ENCODE data around the gene PLB1.

PLB1 gene

GRCh38 chr2:28532399-28532798 lies 36.5 kb downstream of the PLB1 start:
- TF ChIP-seq CTCF (IDR thresholded peaks at IDR 0.05; ENCODE audit: low read length): no peak
- no peak for TF ChIP-seq EZH2 (IDR thresholded peaks at IDR 0.05; ENCODE audit: borderline replicate concordance, low read length)
- no peak overlapping the region for H3K4me2 ChIP-seq (ENCODE audit: low read length)

GRCh38 chr2:28533044-28533680 lies 37.3 kb downstream of the PLB1 start:
- Histone ChIP-seq H3K27me3 (ENCODE audit: insufficient read depth, low read length) (no peaks in the 10 kb centered on the region), H3K9ac (ENCODE audit: low read length) (no peak overlapping the region), H3K79me2 (ENCODE audit: insufficient read depth, low read length) (no peaks in the 10 kb centered on the region), H3K27ac (ENCODE audit: low read depth, low read length, poor library complexity, severe bottlenecking) (no peak overlapping the region), H3K36me3 (ENCODE audit: insufficient read depth, low read length) (no peaks in the 10 kb centered on the region), H3F3A (ENCODE audit: insufficient read depth, low read length) (no peaks in the 10 kb centered on the region), H3K4me1 (ENCODE audit: insufficient read depth, low read length, severe bottlenecking) (no peaks in the 10 kb centered on the region), H3K4me3 (ENCODE audit: low read depth, low read length, poor library complexity, severe bottlenecking) (no peak overlapping the region), H4K20me1 (ENCODE audit: insufficient read depth, low read length) (no peaks in the 10 kb centered on the region), H3K9me2 (ENCODE audit: low read depth, low read length) (no peaks in the 10 kb centered on the region), H2AFZ (ENCODE audit: low read length) (no peak overlapping the region), H3K4me2 (ENCODE audit: low read length) (no peak overlapping the region), H3K9me3 (ENCODE audit: low read length) (no peaks in the 10 kb centered on the region)
- TF ChIP-seq CTCF (IDR thresholded peaks at IDR 0.05; ENCODE audit: low read length): no peak
- TF ChIP-seq EZH2 (IDR thresholded peaks at IDR 0.05; ENCODE audit: borderline replicate concordance, low read length): no peak

More at GRCh38 chr2:28532399-28532798, 36.5 kb downstream of the PLB1 start:
- Histone ChIP-seq H3K36me3 (ENCODE audit: insufficient read depth, low read length) (no peaks in the 10 kb centered on the region), H3K9me3 (ENCODE audit: low read length) (no peaks in the 10 kb centered on the region), H3F3A (ENCODE audit: insufficient read depth, low read length) (no peaks in the 10 kb centered on the region), H3K4me3 (ENCODE audit: low read depth, low read length, poor library complexity, severe bottlenecking) (no peak overlapping the region), H3K27ac (ENCODE audit: low read depth, low read length, poor library complexity, severe bottlenecking) (no peak overlapping the region), H3K79me2 (ENCODE audit: insufficient read depth, low read length) (no peaks in the 10 kb centered on the region), H2AFZ (ENCODE audit: low read length) (no peak overlapping the region), H3K27me3 (ENCODE audit: insufficient read depth, low read length) (no peaks in the 10 kb centered on the region), H3K9ac (ENCODE audit: low read length) (no peak overlapping the region), H4K20me1 (ENCODE audit: insufficient read depth, low read length) (no peaks in the 10 kb centered on the region), H3K9me2 (ENCODE audit: low read depth, low read length) (no peaks in the 10 kb centered on the region), H3K4me1 (ENCODE audit: insufficient read depth, low read length, severe bottlenecking) (no peaks in the 10 kb centered on the region)

GRCh38 chr2:28534817-28535216 lies 39.0 kb downstream of the PLB1 start:
- Histone ChIP-seq H3K4me1 (ENCODE audit: insufficient read depth, low read length, severe bottlenecking) (peaks cover 7% of the 10 kb centered on the region), H4K20me1 (ENCODE audit: insufficient read depth, low read length) (no peaks in the 10 kb centered on the region), H2AFZ (ENCODE audit: low read length) (no peak overlapping the region), H3K9me2 (ENCODE audit: low read depth, low read length) (no peaks in the 10 kb centered on the region), H3F3A (ENCODE audit: insufficient read depth, low read length) (no peaks in the 10 kb centered on the region), H3K4me3 (ENCODE audit: low read depth, low read length, poor library complexity, severe bottlenecking) (no peak overlapping the region), H3K36me3 (ENCODE audit: insufficient read depth, low read length) (no peaks in the 10 kb centered on the region), H3K79me2 (ENCODE audit: insufficient read depth, low read length) (no peaks in the 10 kb centered on the region), H3K4me2 (ENCODE audit: low read length) (no peak overlapping the region), H3K9me3 (ENCODE audit: low read length) (no peaks in the 10 kb centered on the region), H3K27me3 (ENCODE audit: insufficient read depth, low read length) (no peaks in the 10 kb centered on the region), H3K9ac (ENCODE audit: low read length) (no peak overlapping the region), H3K27ac (ENCODE audit: low read depth, low read length, poor library complexity, severe bottlenecking) (no peak overlapping the region)
- TF ChIP-seq EZH2 (IDR thresholded peaks at IDR 0.05; ENCODE audit: borderline replicate concordance, low read length): no peak
- no peak for TF ChIP-seq CTCF (IDR thresholded peaks at IDR 0.05; ENCODE audit: low read length)

All from OCI-LY1 (cell line).